ENCODE results near the gene ZNF57. TPM values are rescaled to one million over a fixed set of nuclear protein-coding genes. Genes with fewer than 3 reads are reported as not detected.

The ZNF57 gene
- 1 to 10 TPM; 6.2 to 7.6 TPM for total RNA-seq

DNA sequence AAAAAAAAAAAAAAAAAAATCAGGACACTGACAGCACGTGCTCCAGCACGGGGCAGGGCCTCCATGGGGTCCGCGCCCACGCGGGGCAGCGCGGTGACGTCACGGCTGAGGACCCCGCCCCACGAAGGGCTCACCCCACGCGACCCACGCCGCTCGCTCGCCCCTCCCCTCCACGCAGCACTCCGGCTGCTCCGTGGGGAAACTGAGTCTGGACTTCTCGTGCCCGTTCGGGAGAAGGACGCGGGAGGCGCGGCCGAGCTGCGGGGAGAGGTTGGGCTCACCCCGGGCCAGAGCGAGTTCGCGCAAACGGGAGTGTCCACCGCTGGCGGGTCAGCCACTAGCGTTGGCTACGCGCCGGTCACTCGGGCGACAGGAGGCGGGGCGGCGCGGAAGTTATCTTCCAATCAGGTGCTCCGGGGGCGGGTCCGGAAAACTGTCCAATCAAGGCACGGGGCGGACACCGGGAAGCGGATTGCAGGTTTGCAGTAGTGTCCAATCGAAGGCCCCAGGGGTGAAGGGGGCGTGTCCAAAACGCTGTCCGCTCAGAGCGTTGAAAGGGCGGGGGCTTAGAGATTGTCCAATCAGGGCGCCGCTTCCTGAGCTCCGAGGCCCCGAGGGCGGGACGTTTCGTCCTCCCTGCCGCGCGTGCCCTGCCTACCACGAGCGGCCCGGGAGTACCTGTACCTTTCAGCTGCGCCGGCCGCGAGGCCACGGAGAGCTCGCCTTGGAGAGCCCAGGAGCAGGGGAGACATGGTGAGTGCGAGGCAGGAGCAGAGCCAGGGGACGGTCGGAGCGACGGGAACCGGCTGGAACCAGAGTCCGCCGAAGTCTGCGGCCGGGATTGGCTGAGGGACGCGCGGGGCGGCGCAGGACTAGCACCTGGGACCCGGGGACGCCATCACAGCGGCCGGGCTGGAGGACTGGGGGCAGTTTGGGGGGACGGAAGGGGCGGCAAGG lies at the start of gene ZNF57:
Gene ZNF57 (plus strand): TSS at position 633 of the 957 bp plus-strand sequence. CDS start 118 bp downstream, at position 751.
- Mint-ChIP-seq H3K27me3 (ENCODE audit: low read depth) (no peaks in the 10 kb centered on the region), H3K27ac (peak within 1 kb of the TSS; percentile 38), H3K36me3 (ENCODE audit: insufficient read depth in 2 of 2) (peaks cover 5% of the 10 kb centered on the region in 2 donors), H3K9me3 (peaks cover 3 to 7% of the 10 kb centered on the region in 2 donors), H3K4me3 (peak within 1 kb of the TSS; percentile 91 to 98), H3K4me1 (ENCODE audit: low read depth) (peaks cover 20% of the 10 kb centered on the region)
- ATAC-seq (replicated peaks in 1 of 2) (peak; percentile 98), DNase-seq (peak; percentile 99 to 100)

DNA sequence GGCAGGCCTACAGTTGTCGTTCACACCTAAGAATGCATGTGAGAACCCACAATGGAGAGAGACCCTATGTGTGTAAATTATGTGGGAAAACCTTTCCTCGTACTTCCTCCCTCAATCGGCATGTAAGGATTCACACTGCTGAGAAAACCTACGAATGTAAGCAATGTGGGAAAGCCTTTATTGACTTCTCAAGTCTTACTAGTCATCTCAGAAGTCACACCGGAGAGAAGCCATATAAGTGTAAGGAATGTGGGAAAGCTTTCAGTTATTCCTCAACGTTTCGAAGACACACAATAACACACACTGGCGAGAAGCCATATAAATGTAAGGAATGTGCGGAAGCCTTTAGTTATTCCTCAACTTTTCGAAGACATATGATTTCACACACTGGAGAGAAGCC lies 48.1 kb upstream of the ZNF57 start:
- no peak for DNase-seq
- Mint-ChIP-seq H3K4me1 (ENCODE audit: low read depth) (peaks cover 21% of the 10 kb centered on the region), H3K27ac (no peak overlapping the region)

DNA sequence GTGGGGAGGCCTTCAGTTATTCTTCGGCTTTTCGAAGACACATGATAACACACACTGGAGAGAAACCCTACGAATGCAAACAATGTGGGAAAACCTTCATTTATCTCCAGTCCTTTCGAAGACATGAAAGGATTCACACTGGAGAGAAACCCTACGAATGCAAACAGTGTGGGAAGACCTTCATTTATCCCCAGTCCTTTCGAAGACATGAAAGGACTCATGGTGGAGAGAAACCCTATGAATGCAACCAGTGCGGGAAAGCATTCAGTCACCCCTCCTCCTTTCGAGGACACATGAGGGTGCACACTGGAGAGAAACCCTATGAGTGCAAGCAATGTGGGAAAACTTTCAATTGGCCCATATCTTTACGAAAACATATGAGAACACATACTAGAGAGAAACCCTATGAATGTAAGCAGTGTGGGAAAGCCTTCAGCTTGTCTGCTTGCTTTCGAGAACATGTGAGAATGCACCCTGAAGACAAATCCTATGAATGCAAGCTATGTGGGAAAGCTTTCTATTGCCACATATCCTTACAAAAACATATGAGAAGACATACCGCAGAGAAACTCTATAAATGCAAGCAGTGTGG lies 47.6 kb upstream of the ZNF57 start:
- Mint-ChIP-seq H3K36me3 (ENCODE audit: insufficient read depth in 2 of 2) (peaks cover 43 to 57% of the 10 kb centered on the region in 2 donors), H3K27ac (no peak overlapping the region), H3K4me3 (no peak overlapping the region), H3K27me3 (ENCODE audit: low read depth) (no peaks in the 10 kb centered on the region), H3K9me3 (peaks cover 15 to 32% of the 10 kb centered on the region in 2 donors), H3K4me1 (ENCODE audit: low read depth) (peaks cover 21% of the 10 kb centered on the region)
- no peak for ATAC-seq (replicated peaks in 1 of 2)
- no peak for DNase-seq

More for the DNA sequence above, 48.1 kb upstream of the ZNF57 start:
- ATAC-seq (replicated peaks in 1 of 2), result no peak
- H3K27me3 Mint-ChIP-seq (ENCODE audit: low read depth), result no peaks in the 10 kb centered on the region
- no peak overlapping the region for H3K4me3 Mint-ChIP-seq
- peaks cover 15 to 29% of the 10 kb centered on the region in 2 donors for H3K9me3 Mint-ChIP-seq
- H3K36me3 Mint-ChIP-seq (ENCODE audit: insufficient read depth in 2 of 2), result peaks cover 41 to 57% of the 10 kb centered on the region in 2 donors

DNA sequence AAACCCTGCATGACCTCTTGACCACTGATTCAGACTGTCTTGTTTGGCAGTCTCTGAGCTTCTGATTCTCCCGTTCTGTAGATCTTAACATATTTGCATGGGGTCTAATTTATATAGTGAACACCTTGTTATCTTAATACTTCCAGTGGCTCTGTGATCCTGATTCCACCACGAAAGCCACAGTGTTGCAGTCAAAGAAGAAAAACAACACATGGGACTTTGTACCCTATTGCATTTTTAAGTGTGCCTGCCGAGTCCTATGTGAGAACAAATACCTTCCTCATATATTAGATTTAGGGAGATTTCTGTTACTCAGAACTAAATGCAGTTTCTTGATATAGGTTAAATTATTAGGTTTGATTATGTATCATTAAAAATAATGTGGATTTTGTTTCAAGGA lies 45.9 kb upstream of the ZNF57 start:
- peaks cover 17 to 34% of the 10 kb centered on the region in 2 donors for H3K9me3 Mint-ChIP-seq
- no peaks in the 10 kb centered on the region for H3K27me3 Mint-ChIP-seq (ENCODE audit: low read depth)
- DNase-seq (no peak), ATAC-seq (replicated peaks in 1 of 2) (no peak)
- H3K4me1 Mint-ChIP-seq (ENCODE audit: low read depth), result peaks cover 20% of the 10 kb centered on the region
- H3K4me3 Mint-ChIP-seq, result no peak overlapping the region
- H3K27ac Mint-ChIP-seq, result no peak overlapping the region
- peaks cover 45 to 57% of the 10 kb centered on the region in 2 donors for H3K36me3 Mint-ChIP-seq (ENCODE audit: insufficient read depth in 2 of 2)

DNA sequence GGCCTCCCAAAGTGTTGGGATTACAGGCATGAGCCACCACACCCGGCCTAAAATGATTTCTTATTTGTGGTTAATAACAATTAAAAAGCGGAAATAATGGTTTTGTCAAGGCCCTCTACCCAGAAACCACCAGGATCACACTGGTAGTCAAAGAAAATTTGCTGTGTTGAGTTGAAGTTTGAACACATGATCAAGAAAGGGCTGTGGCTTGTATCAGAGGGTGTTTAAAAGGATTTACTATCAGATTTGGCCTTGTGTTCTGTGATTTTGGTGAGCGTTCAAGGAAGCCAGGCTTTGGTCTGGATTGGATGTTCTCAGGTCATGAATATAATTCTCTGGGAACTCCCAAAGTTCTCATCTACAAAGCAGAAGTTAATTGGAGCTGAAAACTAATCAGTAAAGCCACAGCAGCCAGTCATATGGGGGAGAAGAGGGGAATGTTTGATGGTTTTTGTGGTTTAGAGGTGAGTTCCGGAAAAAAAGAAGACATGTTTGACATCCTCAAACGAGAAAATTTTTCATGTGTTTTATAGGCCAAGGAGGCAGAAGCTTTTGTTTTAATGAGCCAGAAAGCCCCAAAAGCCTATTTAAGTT lies 44.2 kb upstream of the ZNF57 start:
- DNase-seq (no peak), ATAC-seq (replicated peaks in 1 of 2) (no peak)
- Mint-ChIP-seq H3K36me3 (ENCODE audit: insufficient read depth in 2 of 2) (peaks cover 33 to 43% of the 10 kb centered on the region in 2 donors), H3K27ac (no peak overlapping the region), H3K4me3 (peak overlapping the region; percentile 10 to 13), H3K4me1 (ENCODE audit: low read depth) (peaks cover 12% of the 10 kb centered on the region), H3K9me3 (peaks cover 14 to 25% of the 10 kb centered on the region in 2 donors), H3K27me3 (ENCODE audit: low read depth) (no peaks in the 10 kb centered on the region)

DNA sequence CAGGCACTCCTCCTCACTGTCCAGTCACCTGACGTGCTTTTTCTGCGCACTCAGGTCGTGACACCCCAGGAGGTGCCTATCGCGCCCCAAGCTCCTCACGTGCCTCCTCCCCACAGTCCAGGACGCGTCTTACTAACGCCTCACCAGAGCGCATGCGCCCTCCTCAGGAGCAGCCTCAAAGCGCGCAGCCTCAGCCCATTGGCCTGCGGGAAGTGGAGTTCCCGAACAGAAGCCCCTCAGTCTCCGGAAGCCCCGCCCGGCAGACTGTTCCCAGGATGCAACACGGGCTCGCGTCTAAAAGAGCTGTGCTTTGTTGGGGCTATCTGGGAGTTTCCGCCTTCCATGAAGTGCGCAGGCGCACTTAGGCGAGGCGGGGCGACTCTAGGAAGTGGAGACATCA lies 41.9 kb upstream of the ZNF57 start:
- no peak overlapping the region for H3K27ac Mint-ChIP-seq
- H3K9me3 Mint-ChIP-seq, result peaks cover 14 to 16% of the 10 kb centered on the region in 2 donors
- ATAC-seq (replicated peaks in 1 of 2) (no peak), DNase-seq (no peak)
- H3K27me3 Mint-ChIP-seq (ENCODE audit: low read depth), result no peaks in the 10 kb centered on the region
- H3K36me3 Mint-ChIP-seq (ENCODE audit: insufficient read depth in 2 of 2), result peaks cover 15 to 20% of the 10 kb centered on the region in 2 donors
- H3K4me1 Mint-ChIP-seq (ENCODE audit: low read depth), result peaks cover 12% of the 10 kb centered on the region
- H3K4me3 Mint-ChIP-seq, result no peak overlapping the region

DNA sequence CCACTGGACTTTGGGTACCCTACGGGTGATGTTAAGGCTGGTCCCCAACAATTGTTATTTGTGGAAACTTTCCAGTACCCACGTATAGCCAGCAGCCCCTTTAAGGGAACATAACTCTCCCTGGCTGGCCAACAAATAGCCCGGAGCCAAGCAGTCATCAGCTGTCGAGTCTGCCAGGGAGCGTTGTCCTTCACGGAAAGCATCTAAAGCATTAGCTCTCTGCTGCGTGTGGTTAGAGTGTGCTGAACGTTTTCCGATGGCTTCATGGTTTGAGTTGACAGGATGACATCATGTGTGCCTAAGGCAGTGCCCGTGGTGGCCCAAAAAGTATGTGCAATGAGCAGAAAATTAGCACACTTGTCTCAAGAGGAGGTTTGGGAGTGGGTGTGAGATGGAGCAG lies 36.9 kb upstream of the ZNF57 start:
- no peaks in the 10 kb centered on the region for H3K4me1 Mint-ChIP-seq (ENCODE audit: low read depth)

DNA sequence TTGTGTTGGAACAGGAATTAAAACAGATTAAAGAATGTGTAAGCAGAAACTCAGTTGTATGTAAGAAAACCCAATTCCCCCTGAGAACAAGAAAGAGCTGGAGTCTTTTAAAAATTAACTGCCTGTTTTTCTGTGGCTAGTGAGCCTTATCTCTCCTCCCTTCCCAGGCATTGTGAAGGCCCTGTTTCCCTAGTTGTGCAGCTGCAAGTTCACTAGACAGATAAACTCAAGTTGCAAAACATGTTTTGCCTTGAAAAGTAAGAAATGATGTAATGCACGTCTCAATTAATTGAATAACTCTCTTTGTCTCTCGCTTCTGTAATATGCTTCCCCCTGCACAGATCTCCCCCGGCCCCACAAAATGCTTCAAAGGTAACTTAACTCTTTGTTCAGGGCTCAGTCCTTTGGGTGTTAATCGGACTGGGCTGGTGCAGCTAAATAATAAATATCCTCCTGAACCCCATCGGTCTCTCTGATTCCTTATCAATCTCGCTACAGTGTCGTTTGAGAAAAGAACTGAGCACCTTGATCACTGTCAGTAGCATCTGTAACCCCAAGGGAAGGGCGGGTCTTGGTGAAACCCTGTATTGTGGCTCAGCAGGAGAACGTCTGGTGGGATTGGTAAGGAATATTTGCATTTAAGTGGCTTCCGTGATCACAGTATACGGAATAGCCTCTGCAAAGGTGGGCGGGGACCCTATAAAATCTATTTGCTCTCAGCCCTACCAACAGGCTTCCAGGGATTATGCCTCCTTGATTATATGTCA lies 35.2 kb upstream of the ZNF57 start:
- peaks cover 1 to 5% of the 10 kb centered on the region in 2 donors for H3K9me3 Mint-ChIP-seq
- DNase-seq, result no peak
- no peak overlapping the region for H3K4me3 Mint-ChIP-seq
- peaks cover 0 to 2% of the 10 kb centered on the region in 2 donors for H3K36me3 Mint-ChIP-seq (ENCODE audit: insufficient read depth in 2 of 2)
- ATAC-seq (replicated peaks in 1 of 2), result no peak
- H3K27me3 Mint-ChIP-seq (ENCODE audit: low read depth), result peaks cover 7% of the 10 kb centered on the region
- H3K4me1 Mint-ChIP-seq (ENCODE audit: low read depth), result no peaks in the 10 kb centered on the region
- no peak overlapping the region for H3K27ac Mint-ChIP-seq

More for the DNA sequence above, 36.9 kb upstream of the ZNF57 start:
- ATAC-seq (replicated peaks in 1 of 2) (no peak), DNase-seq (no peak)
- Mint-ChIP-seq H3K36me3 (ENCODE audit: insufficient read depth in 2 of 2) (peaks cover 0 to 2% of the 10 kb centered on the region in 2 donors), H3K27me3 (ENCODE audit: low read depth) (peaks cover 7% of the 10 kb centered on the region), H3K9me3 (peaks cover 3 to 5% of the 10 kb centered on the region in 2 donors), H3K27ac (no peak overlapping the region), H3K4me3 (no peak overlapping the region)

DNA sequence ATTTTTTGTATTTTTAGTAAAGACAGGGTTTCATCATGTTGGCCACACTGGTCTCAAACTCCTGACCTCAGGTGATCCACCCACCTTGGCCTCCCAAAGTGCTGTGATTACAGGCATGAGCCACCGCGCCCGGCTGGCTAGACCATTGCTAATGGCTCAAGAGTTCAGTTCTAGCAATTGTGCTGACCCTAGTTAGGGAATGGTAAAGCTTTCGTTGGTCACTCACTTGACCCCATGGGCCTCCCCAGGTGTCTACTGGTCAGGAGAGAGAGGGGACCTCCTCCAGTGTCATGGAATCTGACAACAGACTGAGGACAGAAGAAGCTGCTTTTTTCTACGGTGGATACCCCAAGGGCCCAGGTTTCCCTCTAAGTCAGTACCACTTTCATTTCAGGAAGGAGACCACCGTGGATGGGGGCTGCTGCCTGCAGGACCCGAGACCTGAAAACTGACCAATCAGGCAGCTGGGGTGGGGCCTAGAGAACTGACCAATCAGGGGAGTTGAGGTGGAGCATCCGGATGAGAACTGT lies 34.2 kb upstream of the ZNF57 start:
- no peak overlapping the region for H3K27ac Mint-ChIP-seq
- H3K4me1 Mint-ChIP-seq (ENCODE audit: low read depth), result peaks cover 3% of the 10 kb centered on the region
- peaks cover 0 to 2% of the 10 kb centered on the region in 2 donors for H3K36me3 Mint-ChIP-seq (ENCODE audit: insufficient read depth in 2 of 2)
- no peak overlapping the region for H3K4me3 Mint-ChIP-seq
- H3K27me3 Mint-ChIP-seq (ENCODE audit: low read depth), result peaks cover 7% of the 10 kb centered on the region
- DNase-seq, result no peak
- peaks cover 1 to 5% of the 10 kb centered on the region in 2 donors for H3K9me3 Mint-ChIP-seq
- ATAC-seq (replicated peaks in 1 of 2), result no peak

DNA sequence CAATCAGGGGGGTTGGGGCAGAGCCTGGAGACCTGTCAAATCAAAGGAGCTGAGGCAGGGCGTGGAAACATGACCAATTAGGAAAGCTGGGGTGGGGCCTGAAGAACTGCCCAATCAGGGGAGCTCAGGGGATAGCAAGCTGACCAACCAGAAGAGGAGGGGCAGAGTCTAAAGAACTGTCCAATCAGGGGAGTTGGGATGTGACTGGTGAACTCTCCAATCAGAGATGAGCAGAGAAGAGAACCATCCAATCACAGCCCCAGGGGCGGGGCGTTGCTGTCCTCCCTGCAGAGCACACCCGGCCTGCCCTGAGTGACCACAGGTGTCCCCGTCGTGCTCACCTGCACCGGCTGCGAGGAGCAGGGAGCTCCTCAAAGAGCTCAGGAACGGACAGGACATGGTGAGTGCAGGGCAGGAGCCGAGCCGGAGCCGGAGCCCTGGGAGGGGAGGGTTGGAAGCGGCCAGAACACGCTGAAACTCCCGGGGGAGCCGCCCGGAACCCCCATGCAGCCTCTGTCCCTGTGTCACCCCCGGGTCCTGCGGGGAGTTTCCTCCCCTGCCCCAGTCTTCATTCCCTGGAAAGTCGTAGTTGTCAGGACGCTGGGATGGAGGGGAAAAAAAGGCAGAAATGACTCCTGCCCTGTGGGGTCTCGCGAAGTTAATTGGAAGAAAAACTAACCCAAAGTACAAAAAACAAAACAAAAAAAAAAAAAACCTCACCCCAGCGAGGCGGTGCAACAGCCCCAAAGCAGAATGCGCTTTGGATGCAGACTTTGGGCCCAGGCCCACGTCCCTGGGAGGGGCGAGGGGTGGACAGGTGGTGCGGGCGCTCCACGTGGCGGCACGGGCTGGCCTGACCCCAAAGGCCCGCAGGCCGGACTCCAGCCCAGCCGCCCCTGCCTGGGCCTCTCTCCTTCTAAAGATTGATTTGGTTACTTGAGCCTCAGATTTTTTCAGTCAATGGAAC lies 33.4 kb upstream of the ZNF57 start, which contains the start of gene ZNF556:
Gene ZNF556 (plus strand): TSS at position 311 of the 967 bp plus-strand sequence. CDS start 87 bp downstream, at position 398.
- H3K27ac Mint-ChIP-seq, result no peak within 1 kb of the TSS

DNA sequence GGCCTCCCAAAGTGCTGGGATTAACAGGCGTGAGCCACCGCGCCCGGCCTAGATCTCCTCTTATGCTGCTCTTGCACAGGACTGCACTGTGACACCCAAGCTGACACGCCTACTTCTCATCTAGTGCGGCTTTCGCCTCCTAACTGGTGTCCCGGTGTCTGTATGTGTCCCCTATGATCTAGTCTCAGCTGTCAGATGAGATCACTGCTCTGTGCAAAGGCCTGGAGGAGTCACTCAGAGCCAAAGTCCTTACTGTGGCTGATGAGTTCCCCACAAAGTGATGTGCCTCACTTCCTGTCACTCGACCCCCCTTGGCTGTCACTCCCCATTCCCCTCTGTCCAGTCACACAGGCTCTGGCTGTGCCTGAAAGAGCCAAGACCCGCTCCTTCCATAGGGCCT lies 31.1 kb upstream of the ZNF57 start:
- no peak overlapping the region for H3K27ac Mint-ChIP-seq
- peaks cover 6% of the 10 kb centered on the region for H3K4me1 Mint-ChIP-seq (ENCODE audit: low read depth)
- DNase-seq, result no peak
- peaks cover 0 to 2% of the 10 kb centered on the region in 2 donors for H3K36me3 Mint-ChIP-seq (ENCODE audit: insufficient read depth in 2 of 2)
- H3K27me3 Mint-ChIP-seq (ENCODE audit: low read depth), result peaks cover 7% of the 10 kb centered on the region
- ATAC-seq (replicated peaks in 1 of 2), result no peak
- peaks cover 1 to 2% of the 10 kb centered on the region in 2 donors for H3K9me3 Mint-ChIP-seq
- H3K4me3 Mint-ChIP-seq, result no peak overlapping the region

More for the DNA sequence above, 33.4 kb upstream of the ZNF57 start, which contains the start of gene ZNF556:
- Mint-ChIP-seq H3K4me3 (no peak within 1 kb of the TSS), H3K9me3 (peaks cover 1 to 5% of the 10 kb centered on the region in 2 donors), H3K4me1 (ENCODE audit: low read depth) (peaks cover 6% of the 10 kb centered on the region), H3K27me3 (ENCODE audit: low read depth) (peaks cover 7% of the 10 kb centered on the region), H3K36me3 (ENCODE audit: insufficient read depth in 2 of 2) (peaks cover 0 to 2% of the 10 kb centered on the region in 2 donors)
- DNase-seq (no peak), ATAC-seq (replicated peaks in 1 of 2) (no peak)
